GM19099 (cell line): ENCODE measurements around the gene DSCAML1.

Source experiments
- POLR2A ChIP-seq: IDR thresholded peaks from 3 replicates; pipeline ENCODE4 v1.6.1; 2011; ENCODE audit warnings: low read depth; ENCODE audit not compliant: insufficient read length; ENCODE audit errors: extremely low read depth

The DSCAML1 gene

DNA sequence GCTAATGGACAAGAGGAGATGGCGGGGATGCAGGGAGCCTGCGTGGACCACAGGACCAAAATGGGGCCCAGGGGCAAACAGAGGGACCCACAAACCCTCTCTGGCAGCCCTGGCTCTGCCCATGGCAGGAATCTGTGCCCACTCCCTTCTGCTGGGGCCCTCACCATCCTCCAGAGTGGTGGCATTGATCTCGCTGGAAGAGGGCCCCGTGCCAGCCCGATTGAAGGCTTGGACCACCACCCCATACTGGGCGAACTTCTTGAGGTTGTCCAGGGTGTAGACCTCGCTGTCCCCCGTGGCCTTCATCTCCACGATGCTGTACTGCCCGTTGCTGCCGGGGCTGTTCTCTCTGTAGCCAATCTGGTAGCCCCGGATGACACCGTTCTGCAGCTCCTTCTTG lies 332.2 kb downstream of the DSCAML1 start:
- no peak for TF ChIP-seq POLR2A

DNA sequence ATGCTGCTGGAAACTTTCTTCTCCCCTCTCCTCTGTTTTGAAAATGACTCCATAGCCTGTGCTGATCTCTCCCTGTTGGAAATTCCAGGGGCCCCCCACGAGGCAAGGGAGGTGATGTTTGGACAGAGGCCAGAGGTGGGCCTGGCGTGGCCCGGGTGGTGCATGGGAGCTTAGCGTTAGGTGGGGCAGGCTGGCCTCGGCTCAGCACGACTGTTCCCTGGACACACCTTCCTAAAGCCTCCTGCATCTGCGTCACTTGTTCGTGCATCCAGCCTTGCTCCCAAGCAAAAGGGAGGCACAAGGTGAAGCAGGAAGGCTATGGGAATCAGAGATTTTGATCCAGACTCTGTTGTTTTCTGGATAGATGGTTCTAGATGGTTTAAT lies 334.2 kb downstream of the DSCAML1 start:
- TF ChIP-seq POLR2A: no peak

DNA sequence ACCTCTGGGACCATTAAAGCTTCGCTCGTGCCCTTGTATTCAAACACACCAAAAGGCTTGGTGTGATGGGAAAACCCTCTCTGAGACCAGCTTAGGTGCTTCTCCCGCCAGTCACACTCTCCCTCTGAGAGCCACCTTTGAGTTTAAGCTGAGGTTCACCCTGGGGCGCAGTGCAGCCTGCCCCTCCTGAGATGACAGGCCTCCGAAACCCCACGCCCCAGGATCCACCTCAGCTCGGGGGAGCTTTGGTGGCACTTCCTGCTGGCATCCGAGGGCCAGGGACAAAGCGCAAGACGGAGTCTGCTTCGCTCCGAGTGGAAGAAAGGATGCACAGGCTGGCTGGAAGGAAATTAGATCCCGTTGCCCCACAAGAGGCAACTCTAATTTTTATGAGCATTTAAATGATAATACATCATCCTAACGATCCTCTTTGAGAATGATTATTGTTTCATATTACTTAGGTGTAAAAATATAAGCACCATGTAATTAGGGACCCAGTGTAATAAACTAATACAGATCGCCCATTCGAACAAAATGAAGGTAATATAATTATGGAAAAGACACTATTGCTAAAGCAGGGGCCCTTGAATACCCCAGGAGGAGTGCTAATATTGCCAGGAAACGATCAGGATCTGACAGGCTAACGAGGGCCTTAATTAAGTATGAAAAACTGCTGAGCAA lies 334.7 kb downstream of the DSCAML1 start:
- TF ChIP-seq POLR2A: no peak

DNA sequence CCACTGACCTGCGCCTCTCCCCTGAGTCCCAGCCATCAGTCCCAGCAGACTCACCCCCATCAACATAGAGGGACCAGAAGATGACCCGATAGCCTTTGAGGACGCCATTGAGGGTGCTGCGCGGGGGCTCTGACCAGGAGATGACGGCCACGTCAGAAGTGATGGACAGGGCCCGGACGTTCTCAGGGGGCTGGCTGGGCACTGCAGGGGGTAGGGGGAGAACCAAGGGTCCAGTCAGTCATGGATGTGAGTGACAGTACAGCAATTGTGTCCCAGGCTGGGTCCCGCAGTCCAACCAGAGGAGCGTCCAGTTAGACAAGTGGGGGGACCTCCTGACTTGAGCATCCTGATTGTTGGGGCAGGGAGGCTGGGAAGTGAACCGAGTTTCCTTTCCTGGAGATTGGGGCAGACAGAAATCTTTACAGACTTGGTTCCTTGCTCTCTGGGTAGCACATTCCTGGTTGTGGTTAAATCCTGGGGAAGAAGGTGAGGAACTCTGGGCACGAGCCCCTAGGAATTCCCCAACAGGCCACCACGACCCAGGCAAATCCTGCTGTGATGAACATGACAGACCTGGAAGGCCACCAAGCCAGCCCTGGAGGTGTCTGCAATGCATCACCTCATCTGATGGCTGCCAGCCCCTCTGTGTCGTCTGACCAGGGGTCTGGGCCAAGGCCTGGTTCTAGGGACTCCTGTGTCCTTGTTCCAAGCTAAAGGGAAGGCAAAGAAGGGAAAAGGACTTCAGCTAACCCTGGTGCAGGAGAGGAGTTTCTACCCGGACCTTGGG lies 335.4 kb downstream of the DSCAML1 start:
- TF ChIP-seq POLR2A: no peak

DNA sequence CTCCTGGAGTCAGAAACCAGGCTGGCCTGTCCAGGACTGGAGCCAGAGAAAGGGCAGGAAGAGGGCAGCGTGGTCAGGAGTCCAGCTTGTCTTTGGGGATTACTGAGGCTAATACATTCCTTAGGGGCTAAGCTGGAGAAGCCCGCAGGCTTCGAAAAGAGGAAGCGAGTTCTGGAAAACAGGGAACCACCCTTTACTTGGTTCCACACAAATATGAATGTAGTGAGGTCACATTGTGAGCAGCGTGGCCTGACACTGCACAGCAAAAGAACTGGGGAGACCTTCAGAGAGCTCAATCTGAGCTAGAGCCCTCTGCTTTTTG lies 337.1 kb downstream of the DSCAML1 start:
- TF ChIP-seq POLR2A: no peak

DNA sequence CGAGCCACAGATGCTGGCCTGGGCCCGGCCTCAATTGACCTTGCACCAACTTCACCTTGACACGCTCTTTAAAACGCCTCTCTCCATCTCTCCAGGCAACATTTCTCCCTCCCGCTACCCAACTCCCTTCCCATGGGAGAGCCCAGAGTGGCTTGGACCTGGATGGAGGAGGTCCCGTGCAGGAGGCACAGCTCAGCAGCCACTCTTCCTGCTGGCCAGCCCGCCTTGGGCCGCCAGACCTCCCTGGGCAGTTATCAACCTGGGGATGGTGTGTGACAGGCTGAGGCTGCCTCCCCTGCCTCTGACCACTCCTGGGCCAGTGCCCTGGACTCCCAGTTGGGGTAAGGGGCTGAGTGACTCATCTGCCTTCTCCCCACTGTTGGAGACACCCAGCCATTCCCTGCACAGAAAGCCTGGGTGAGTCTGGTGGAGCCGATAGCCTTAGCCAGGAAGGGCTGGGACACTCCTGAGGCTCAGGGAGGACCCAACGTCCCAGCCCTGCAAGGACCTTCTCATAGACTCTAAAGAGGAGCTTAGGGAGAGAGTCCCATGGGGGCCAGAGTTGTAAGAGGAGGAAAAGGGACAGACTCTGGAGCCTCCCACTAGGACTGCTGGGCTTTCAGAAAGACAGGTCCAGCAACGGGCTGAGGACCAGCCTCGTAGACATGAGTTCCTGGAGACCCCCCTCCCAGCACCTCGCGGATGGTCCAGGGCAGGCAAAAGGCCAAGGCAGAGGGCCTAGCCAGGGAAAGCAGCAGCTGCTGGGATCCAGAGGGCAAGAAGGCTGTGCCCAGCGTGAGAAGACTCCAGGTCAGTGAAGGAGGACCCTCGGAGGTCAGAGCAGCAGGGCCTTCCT lies 337.7 kb downstream of the DSCAML1 start:
- TF ChIP-seq POLR2A: no peak

DNA sequence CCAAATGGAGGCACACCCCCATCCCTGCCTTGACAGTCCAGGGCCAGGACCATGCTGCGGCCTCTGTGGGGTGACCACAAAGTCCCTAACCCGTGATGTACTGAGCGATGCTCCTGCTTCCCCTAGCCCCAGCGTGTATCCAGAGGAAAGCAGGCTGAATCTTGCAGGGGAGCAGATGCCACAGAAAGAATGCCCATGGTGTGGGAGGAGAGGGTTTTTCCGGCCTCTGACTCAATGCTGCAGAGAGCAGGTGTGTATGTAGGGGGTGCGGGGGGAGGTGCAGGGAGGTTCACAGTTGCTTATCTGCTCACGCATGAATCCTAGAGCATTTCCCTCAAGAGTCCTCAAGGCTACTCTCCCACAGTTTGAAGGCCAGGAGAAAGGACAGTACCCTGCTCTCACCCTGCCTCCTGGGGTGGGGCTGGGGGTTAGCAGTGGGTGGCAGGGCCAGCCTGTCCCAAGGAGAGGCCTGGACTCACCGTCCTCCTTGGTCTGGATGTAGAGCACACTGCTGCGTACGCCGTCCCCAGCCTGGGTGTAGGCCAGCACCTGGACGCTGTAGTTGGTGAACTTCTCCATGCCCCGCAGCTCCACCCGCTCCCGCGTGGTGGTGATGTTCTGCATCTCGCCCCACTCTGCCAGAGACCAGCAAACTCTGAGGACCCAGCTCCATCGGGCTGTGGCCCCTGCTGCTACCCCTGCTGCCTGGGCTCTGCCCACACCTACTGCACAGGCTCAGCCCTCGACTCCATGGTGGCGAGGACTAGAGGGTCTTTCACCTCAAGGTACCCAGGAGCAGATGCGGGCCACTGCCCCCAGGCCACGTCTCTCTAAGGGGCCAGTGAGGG lies 338.5 kb downstream of the DSCAML1 start:
- no peak for TF ChIP-seq POLR2A

DNA sequence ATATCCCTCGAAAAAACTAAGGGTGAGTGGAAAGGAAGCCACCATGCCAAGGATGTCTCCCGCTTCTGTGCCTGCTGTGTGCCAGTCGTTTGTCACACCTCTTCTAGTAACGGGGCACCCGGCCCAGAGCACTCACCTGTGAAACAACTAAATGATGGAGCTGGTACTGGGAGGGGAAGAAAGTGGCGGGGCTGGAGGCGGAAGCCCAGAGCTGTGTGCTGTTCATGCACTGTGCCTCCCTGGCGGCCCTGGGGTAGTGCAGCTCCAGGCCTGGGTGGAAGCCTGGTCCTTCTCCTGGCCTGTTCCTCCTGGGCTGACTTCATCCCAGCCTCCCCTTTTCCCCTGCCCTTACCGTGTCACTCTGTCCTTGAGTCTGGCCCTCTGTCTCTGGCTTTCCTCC lies 339.2 kb downstream of the DSCAML1 start:
- no peak for TF ChIP-seq POLR2A

DNA sequence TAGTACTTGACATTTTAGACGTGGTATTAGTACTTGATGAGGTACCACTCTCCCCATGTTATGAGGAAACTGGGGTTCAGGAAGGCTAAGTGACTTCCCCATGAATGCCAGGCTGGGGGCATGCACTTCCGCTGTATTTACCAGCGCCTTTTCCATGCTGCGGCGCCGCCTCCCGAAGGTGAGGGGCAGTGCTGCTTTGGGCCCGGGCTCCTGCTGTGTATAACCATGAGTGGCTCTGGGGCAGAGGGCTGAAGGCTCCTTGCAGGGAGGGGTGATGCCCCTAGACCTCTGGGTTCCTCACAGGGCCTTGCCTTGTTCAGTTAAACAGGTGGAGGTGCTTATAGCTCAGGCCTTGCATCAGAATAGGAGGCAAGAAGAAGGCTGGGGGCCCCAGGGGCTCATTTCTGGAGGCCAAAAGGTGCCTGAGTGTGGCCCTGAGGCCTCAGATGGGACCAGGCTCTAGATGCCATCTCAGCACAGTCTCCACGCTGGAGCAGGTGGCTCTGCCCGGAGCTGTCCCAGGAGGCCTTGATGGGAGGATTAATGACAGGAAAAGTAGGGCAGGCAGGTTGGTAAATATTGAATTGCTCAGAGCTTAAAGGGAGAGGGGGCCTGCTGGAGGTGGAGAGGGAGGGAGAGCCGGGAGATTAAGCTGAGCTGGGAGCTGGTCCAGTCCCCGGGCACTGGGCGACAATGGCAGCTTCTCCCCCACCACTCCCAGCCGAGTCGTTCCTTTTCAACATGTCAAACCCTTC lies 339.8 kb downstream of the DSCAML1 start:
- TF ChIP-seq POLR2A: no peak

DNA sequence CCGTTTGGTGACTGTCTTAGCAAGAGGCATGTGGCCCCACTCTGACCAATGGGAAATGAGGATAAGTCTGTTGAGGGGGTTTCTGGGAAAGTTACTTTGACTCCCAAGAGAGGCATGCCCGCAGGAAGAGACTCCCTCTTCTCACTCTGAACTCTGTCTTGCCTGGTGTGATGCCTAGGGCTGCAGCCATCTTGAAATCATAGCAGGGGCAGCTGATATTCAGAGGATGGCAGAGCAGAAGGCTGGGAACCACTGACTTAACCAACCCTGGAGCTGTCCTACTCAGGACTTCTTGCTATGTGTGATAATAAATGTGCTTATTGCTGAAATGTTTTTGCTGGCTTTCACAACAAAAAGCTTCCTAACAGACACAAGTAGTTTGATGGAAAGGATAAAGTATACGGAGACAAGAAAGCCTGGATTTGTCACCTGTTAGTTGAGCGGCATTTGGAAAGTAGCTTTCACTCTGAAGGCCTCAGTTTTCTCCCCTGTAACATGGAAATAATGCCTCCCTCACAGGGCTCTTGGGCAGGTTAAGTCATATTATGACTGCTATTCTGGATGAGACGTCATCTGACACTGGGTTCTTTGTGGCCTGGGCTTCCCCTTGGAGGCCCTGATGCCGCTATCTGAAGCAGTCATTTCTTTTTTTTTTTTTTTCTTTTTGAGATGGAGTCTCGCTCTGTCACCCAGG lies 340.8 kb downstream of the DSCAML1 start:
- TF ChIP-seq POLR2A: no peak

DNA sequence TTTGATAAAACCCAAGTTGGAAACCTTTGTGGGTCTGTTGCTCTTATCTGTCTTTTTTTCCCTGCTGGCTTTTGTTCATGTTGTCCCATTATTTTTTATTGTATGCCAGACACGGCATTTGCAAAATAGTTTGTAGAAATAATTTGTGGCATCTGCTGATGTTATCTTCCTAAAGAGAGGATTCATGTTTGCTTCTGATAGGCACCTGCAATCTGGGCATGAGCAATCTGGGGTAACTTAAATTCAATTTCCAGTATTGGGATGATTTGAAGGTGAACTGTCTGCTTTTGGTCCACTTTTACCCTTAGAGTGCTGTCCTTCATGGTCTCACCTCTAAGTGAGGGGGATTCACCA lies 342.5 kb downstream of the DSCAML1 start:
- TF ChIP-seq POLR2A: no peak

DNA sequence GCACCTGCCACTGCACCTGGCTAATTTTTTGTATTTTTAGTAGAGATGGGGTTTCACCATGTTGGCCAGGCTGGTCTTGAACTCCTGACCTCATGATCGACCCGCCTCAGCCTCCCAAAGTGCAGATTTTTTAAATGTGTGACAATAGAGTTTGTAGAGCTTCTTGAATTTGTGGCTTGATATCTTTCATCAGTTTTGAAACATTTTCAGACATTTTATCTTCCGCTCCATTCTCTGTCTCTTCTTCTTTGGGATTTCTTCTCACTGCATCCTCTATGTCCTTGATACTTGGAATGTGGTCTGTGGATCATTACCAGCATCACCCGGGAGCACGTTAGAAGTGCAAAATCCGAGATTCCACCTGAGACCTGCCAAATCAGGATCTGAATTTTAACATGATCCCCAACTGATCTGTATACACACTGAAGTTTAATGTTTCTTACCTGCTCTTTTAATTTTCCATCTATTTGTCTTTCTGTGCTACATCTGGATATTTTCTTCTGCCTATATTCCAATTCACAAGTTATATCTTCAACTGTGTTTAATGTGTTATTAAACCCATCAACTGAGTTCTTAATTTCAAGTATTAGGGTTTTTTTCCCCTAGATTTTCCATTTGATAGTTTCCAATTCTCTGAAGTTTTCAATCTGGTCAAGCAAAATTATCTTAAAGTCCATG lies 343.0 kb downstream of the DSCAML1 start:
- TF ChIP-seq POLR2A: no peak

DNA sequence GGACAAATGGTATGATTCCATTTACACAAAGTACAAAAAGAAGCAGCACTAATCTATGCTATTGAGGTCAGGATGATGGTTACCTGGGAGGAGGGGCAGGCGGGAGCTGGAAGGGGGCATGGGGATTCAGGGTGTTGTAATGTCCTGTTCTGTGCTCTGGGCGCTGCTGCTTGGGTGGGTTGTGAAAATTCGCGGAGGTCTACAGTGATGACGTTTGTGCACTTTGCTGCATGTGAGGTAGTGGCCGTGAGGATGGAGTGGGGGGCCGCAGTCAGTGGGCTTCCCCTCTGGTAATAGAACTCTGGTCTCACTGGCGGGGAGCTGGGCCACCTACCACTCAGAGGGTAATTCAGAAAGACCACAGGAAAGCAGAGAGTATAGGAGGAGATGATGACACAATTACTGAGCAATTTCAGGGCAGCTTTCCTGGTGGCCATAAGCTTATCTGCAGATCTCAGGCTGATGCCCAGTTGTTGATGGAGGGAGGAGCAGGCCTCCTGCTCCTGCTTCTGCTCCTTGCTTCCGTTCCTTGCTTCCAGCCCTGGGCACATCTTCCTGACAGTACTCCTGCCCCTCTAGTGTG lies 347.8 kb downstream of the DSCAML1 start:
- TF ChIP-seq POLR2A: no peak
